A673 (cell line): ENCODE data around the gene ACCSL. TPM values are rescaled to one million over a fixed set of nuclear protein-coding genes. Genes with fewer than 3 reads are reported as not detected.

ENCODE experiments used
- Bru-seq: library from RNA; stranded (reverse); fragments of 400-500 nt; gene quantifications from one replicate; lab custom pipeline; 2021; lab: Mats Ljungman, UMichigan
- BruChase-seq, 2 experiments: library from RNA; stranded (reverse); fragments of 400-500 nt; gene quantifications; one replicate each; lab custom pipeline; 2021; lab: Mats Ljungman, UMichigan
- BruUV-seq: library from RNA; stranded (reverse); fragments of 400-500 nt; replicated peaks from 2 replicates; lab custom pipeline; 2021; lab: Mats Ljungman, UMichigan
- CTCF ChIA-PET: fragments of 300-600 bp; sonication (Branson Sonifier 250); formaldehyde crosslinking; loops from one replicate; lab custom pipeline; 2022; ENCODE audit warnings: antibody characterized with exemption; lab: Charles Lee
- POLR2A ChIA-PET: fragments of 300-600 bp; sonication (Branson Sonifier 250); formaldehyde crosslinking; loops from one replicate; lab custom pipeline; 2022; ENCODE audit warnings: antibody characterized with exemption; ENCODE audit not compliant: low non-redundant PET; lab: Charles Lee
- DNase-seq: peaks from one replicate; pipeline ENCODE4 v3.0.0-alpha.2; 2015; ENCODE audit warnings: low spot score
- H3K27ac ChIP-seq: fragments of 200-600 bp; sonication (generic); 2 replicates; pipeline ENCODE4 v1.5.1; 2016; ENCODE audit warnings: mixed run types, low read depth, mild to moderate bottlenecking, mixed read lengths, antibody characterized with exemption, low read length; ENCODE audit not compliant: poor library complexity, severe bottlenecking
- H3K27me3 ChIP-seq: fragments of 200-600 bp; sonication (generic); replicated peaks from 2 replicates; pipeline ENCODE4 v1.6.1; 2017; ENCODE audit warnings: mixed run types, low read depth, mild to moderate bottlenecking, mixed read lengths, antibody characterized with exemption, low read length; ENCODE audit not compliant: insufficient read depth, poor library complexity
- H3K36me3 ChIP-seq: fragments of 200-600 bp; sonication (generic); 2 replicates; pipeline ENCODE4 v1.6.1; 2016; ENCODE audit warnings: mixed run types, mild to moderate bottlenecking, mixed read lengths, antibody characterized with exemption, low read length; ENCODE audit not compliant: insufficient read depth, poor library complexity, severe bottlenecking
- H3K4me1 ChIP-seq: fragments of 200-600 bp; sonication (generic); 2 replicates; pipeline ENCODE4 v1.6.1; 2017; ENCODE audit warnings: mixed run types, mild to moderate bottlenecking, mixed read lengths, antibody characterized with exemption, low read length; ENCODE audit not compliant: insufficient read depth, poor library complexity, severe bottlenecking
- H3K4me3 ChIP-seq: fragments of 200-600 bp; sonication (generic); 2 replicates; pipeline ENCODE4 v1.5.1; 2016; ENCODE audit warnings: low read depth, mixed run types, mild to moderate bottlenecking, mixed read lengths, low read length; ENCODE audit not compliant: poor library complexity, severe bottlenecking
- H3K9me3 ChIP-seq: fragments of 200-600 bp; sonication (generic); 2 replicates; pipeline ENCODE4 v1.6.1; 2016; ENCODE audit warnings: mixed run types, low read depth, mild to moderate bottlenecking, mixed read lengths, antibody characterized with exemption, low read length; ENCODE audit not compliant: poor library complexity, severe bottlenecking
- CTCF ChIP-seq: fragments of 300-800, 200-600 bp; sonication (generic); conservative IDR thresholded peaks from 2 replicates; pipeline ENCODE4 v1.5.1; 2017; ENCODE audit warnings: low read depth, mild to moderate bottlenecking, antibody characterized with exemption, low read length, moderate library complexity, mixed read lengths
- EZH2 ChIP-seq: fragments of 200-600 bp; sonication (generic); IDR thresholded peaks from 2 replicates; pipeline ENCODE4 v1.6.1; 2017; ENCODE audit warnings: borderline replicate concordance, low read depth, mild to moderate bottlenecking, mixed read lengths, antibody characterized with exemption, low read length; ENCODE audit not compliant: poor library complexity, severe bottlenecking
- intact Hi-C: fragments of 100-400 bp; cut with micrococcal nuclease; formaldehyde crosslinking; loops from one replicate; pipeline ENCODE4 v1.10.0; 2022; ENCODE audit not compliant: unreplicated experiment
- long read RNA-seq: library from polyadenylated mRNA; stranded (forward); transcript quantifications from one replicate; pipeline ENCODE4 v2.0.0, GENCODE V29; 2022
- total RNA-seq: library from RNA; stranded (reverse); gene quantifications from 2 replicates; pipeline ENCODE4 v1.2.3, GENCODE V29; 2021

Gene ACCSL
- total RNA-seq (not detected in 2 replicates), Bru-seq, nascent RNA (percentile 7 among the genes with signal in this experiment), BruChase-seq, experiment 1, labeled RNA remaining after a 2-hour chase (percentile 19 among the genes with signal in this experiment), BruChase-seq, experiment 2, labeled RNA remaining after a 6-hour chase (percentile 22 among the genes with signal in this experiment)
- long read RNA-seq: 0 reads

- no peak within 1 kb of the TSS for H3K4me3 ChIP-seq
- DNase-seq: no peak
- no TSS peak for BruUV-seq
- ChIA-PET POLR2A (no interaction called here), CTCF (no interaction called here)
- H3K9me3 ChIP-seq: no peaks in the 10 kb centered on the region
- H3K27ac ChIP-seq: no peak within 1 kb of the TSS
- TF ChIP-seq EZH2 (no peak), CTCF (no peak)
- no peaks in the 10 kb centered on the region for H3K4me1 ChIP-seq
- no peaks in the 10 kb centered on the region for H3K36me3 ChIP-seq
- peaks cover 3% of the 10 kb centered on the region for H3K27me3 ChIP-seq
- intact Hi-C loops: no loop called here
Observed at GRCh38 chr11:44047931-44048431, at the start of gene ACCSL. Gene ACCSL, plus strand, starts transcription at chr11:44047981. Its CDS starts 56 bp downstream, at chr11:44048037.

GRCh38 chr11:43998308-43998707 lies 49.5 kb upstream of the ACCSL start:
- Histone ChIP-seq H3K4me1 (no peaks in the 10 kb centered on the region), H3K27me3 (no peaks in the 10 kb centered on the region), H3K36me3 (no peaks in the 10 kb centered on the region), H3K4me3 (no peak overlapping the region), H3K9me3 (no peaks in the 10 kb centered on the region), H3K27ac (no peak overlapping the region)
- ChIA-PET CTCF (no interaction called here), POLR2A (no interaction called here)
- TF ChIP-seq CTCF (no peak), EZH2 (no peak)
- no TSS peak for BruUV-seq
- no peak for DNase-seq
- intact Hi-C loops: no loop called here

GRCh38 chr11:44000731-44001130 lies 47.0 kb upstream of the ACCSL start:
- Histone ChIP-seq H3K4me3 (no peak overlapping the region), H3K36me3 (no peaks in the 10 kb centered on the region), H3K4me1 (peaks cover 13% of the 10 kb centered on the region), H3K27me3 (no peaks in the 10 kb centered on the region), H3K9me3 (no peaks in the 10 kb centered on the region), H3K27ac (no peak overlapping the region)
- ChIA-PET CTCF (no interaction called here), POLR2A (interaction anchor here (0.6 kb wide), 1 partner anchor 119 kb away, joined by 3 read pairs; no protein-coding TSS in a partner anchor)
- intact Hi-C loops: no loop called here
- no peak for TF ChIP-seq EZH2
- TF ChIP-seq CTCF: no peak
- no TSS peak for BruUV-seq
- DNase-seq: no peak
